CD4-positive, alpha-beta T cell treated with Interleukin-12 subunit alpha and Interleukin-12 subunit beta, for 1 hour (primary cell): ENCODE results near the gene CCNI.

Experiments
- DNase-seq: peaks from one replicate; pipeline ENCODE4 v3.0.0-alpha.2; 2020

The CCNI gene

GRCh38 chr4:77001907-77002306 lies 73.9 kb downstream of the CCNI start:
- DNase-seq = no peak

- no peak for DNase-seq
These were observed 77.4 kb downstream of the CCNI start for GRCh38 chr4:76998251-76998901.

GRCh38 chr4:76997532-76997931 lies 78.3 kb downstream of the CCNI start:
- DNase-seq = no peak
